Endothelial cell of umbilical vein (primary cell): ENCODE measurements around the gene MYL11. TPM values are rescaled to one million over a fixed set of nuclear protein-coding genes. Genes with fewer than 3 reads are reported as not detected.

Experiments used
- BruUV-seq: library from RNA; stranded (reverse); fragments of 400-500 nt; replicated peaks from 2 replicates; lab custom pipeline; 2021; lab: Mats Ljungman, UMichigan
- CTCF ChIA-PET: fragments of 300-600, 350-600 bp; sonication (Branson Sonifier 250); formaldehyde crosslinking; loops from one replicate; lab custom pipeline; 2021; ENCODE audit warnings: antibody characterized with exemption, inconsistent platforms; lab: Charles Lee
- POLR2A ChIA-PET: fragments of 300-600, 350-600 bp; sonication (Branson Sonifier 250); formaldehyde crosslinking; loops from one replicate; lab custom pipeline; 2021; ENCODE audit warnings: antibody characterized with exemption, inconsistent platforms; lab: Charles Lee
- DNase-seq: peaks from one replicate; pipeline ENCODE4 v3.0.0-alpha.2; 2011; ENCODE audit warnings: low read depth, low spot score
- FAIRE-seq: peaks from 2 replicates; lab custom pipeline; 2011; peaks lifted over from hg19 to GRCh38; lab: Jason Lieb, UNC
- H2AFZ ChIP-seq: 2 replicates; pipeline ENCODE4 v1.6.0; 2012; ENCODE audit warnings: low read depth, low read length, control low read depth, inconsistent platforms
- H3K27ac ChIP-seq: 2 replicates; pipeline ENCODE4 v1.5.1; 2011; ENCODE audit warnings: low read depth, mild to moderate bottlenecking, control low read depth, low read length, moderate library complexity; ENCODE audit not compliant: insufficient read depth
- H3K27me3 ChIP-seq, 2 experiments: 2 replicates each; pipeline versions ENCODE4 v1.6.0 to v1.6.1; 2011; ENCODE audit warnings: low read length in 2 of 2, mixed read lengths in 1 of 2; ENCODE audit not compliant: control insufficient read depth in 2 of 2, insufficient read depth in 2 of 2
- H3K36me3 ChIP-seq, 2 experiments: 2 replicates in 1 of 2; 3 replicates in 1 of 2; pipeline ENCODE4 v1.5.1; 2011; ENCODE audit warnings: low read length in 2 of 2, mild to moderate bottlenecking in 1 of 2, moderate library complexity in 1 of 2; ENCODE audit not compliant: control insufficient read depth in 2 of 2, insufficient read depth in 2 of 2; ENCODE audit errors: extremely low read depth in 1 of 2
- H3K4me1 ChIP-seq: 3 replicates; pipeline ENCODE4 v1.5.1; 2011; ENCODE audit warnings: mild to moderate bottlenecking, low read length; ENCODE audit not compliant: control insufficient read depth, insufficient read depth; ENCODE audit errors: extremely low read depth
- H3K4me2 ChIP-seq: 2 replicates; pipeline ENCODE4 v1.6.1; 2011; ENCODE audit warnings: low read length, control low read depth, mixed read lengths; ENCODE audit not compliant: insufficient read depth
- H3K4me3 ChIP-seq, 3 experiments: fragments of 200-600 bp in 1 of 3; sonication (generic), shearing (Covaris generic) in 1 of 3; replicated peaks in 1 of 3; 2 replicates each; pipeline ENCODE4 v1.5.1; 2011 to 2016; ENCODE audit warnings: control low read depth in 3 of 3, low read length in 3 of 3, mild to moderate bottlenecking in 2 of 3, inconsistent platforms in 1 of 3, low read depth in 1 of 3, moderate library complexity in 1 of 3; ENCODE audit not compliant: insufficient read depth in 1 of 3
- H3K79me2 ChIP-seq: 2 replicates; pipeline ENCODE4 v1.6.0; 2012; ENCODE audit warnings: low read length, inconsistent platforms; ENCODE audit not compliant: control insufficient read depth, insufficient read depth
- H3K9ac ChIP-seq: replicated peaks from 2 replicates; pipeline ENCODE3; 2011; ENCODE audit warnings: low read length, control low read depth; ENCODE audit not compliant: insufficient read depth; ENCODE audit errors: extremely low read depth
- H3K9me1 ChIP-seq: replicated peaks from 3 replicates; pipeline ENCODE4 v1.6.0; 2011; ENCODE audit warnings: mild to moderate bottlenecking, low read length; ENCODE audit not compliant: control insufficient read depth, insufficient read depth; ENCODE audit errors: extremely low read depth
- H3K9me3 ChIP-seq: replicated peaks from 2 replicates; pipeline ENCODE4 v1.5.1; 2012; ENCODE audit warnings: low read length, inconsistent platforms; ENCODE audit not compliant: control insufficient read depth, insufficient read depth
- H4K20me1 ChIP-seq: replicated peaks from 2 replicates; pipeline ENCODE3; 2011; ENCODE audit warnings: mild to moderate bottlenecking, low read length; ENCODE audit not compliant: control insufficient read depth, insufficient read depth; ENCODE audit errors: extremely low read depth
- EZH2 ChIP-seq: IDR thresholded peaks from 2 replicates; pipeline ENCODE4 v1.6.1; 2012; ENCODE audit warnings: borderline replicate concordance, low read depth, mild to moderate bottlenecking, moderate library complexity, low read length, inconsistent platforms; ENCODE audit not compliant: severe bottlenecking
- FOS ChIP-seq: IDR thresholded peaks from 2 replicates; pipeline ENCODE4 v1.6.1; 2011; ENCODE audit warnings: mild to moderate bottlenecking, low read length, moderate library complexity, borderline replicate concordance; ENCODE audit not compliant: insufficient read depth
- GATA2 ChIP-seq: IDR thresholded peaks from 2 replicates; pipeline ENCODE4 v1.7.0; 2011; ENCODE audit warnings: low read depth, mild to moderate bottlenecking, moderate library complexity, mixed read lengths, low read length; ENCODE audit not compliant: insufficient read length, insufficient read depth
- JUN ChIP-seq: IDR thresholded peaks from 2 replicates; pipeline ENCODE4 v1.6.1; 2011; ENCODE audit warnings: borderline replicate concordance, low read depth; ENCODE audit not compliant: insufficient read length, insufficient read depth
- MYC ChIP-seq: IDR thresholded peaks from one replicate; pipeline ENCODE4 v1.6.1; 2011; ENCODE audit warnings: mild to moderate bottlenecking, low read depth, low read length
- POLR2A ChIP-seq: IDR thresholded peaks from 2 replicates; pipeline ENCODE4 v1.6.1; 2012; ENCODE audit warnings: low read depth, mild to moderate bottlenecking, control low read depth, low read length
- POLR2AphosphoS5 ChIP-seq: IDR thresholded peaks from 2 replicates; pipeline ENCODE4 v1.6.1; 2012; ENCODE audit warnings: low read depth, mild to moderate bottlenecking, control low read depth, low read length, moderate library complexity; ENCODE audit not compliant: insufficient read depth
- dilution Hi-C: fragments of 300-500 bp; cut with MboI; formaldehyde crosslinking; loops from one replicate; pipeline ENCODE4 v1.15.0; 2019; ENCODE audit warnings: low sequenced_read_pairs; ENCODE audit not compliant: extremely low pct_ligation_motif_present
- intact Hi-C: fragments of 100-400 bp; cut with micrococcal nuclease; formaldehyde crosslinking; loops from one replicate; pipeline ENCODE4 v1.10.0; 2022
- polyA plus RNA-seq, 4 experiments: library from polyadenylated mRNA; depleted of rRNA in 3 of 4; stranded (reverse) in 3 of 4; unstranded in 1 of 4; fragments of >200 nt; gene quantifications; 2 replicates each; pipeline versions ENCODE4 v1.2.1 to v1.2.3, GENCODE V29; 2011 to 2012; ENCODE audit warnings: missing spikeins in 1 of 4
- total RNA-seq: library from RNA; stranded (reverse); gene quantifications from 2 replicates; pipeline ENCODE4 v1.2.3, GENCODE V29; 2021
- TF ChIP-seq, protein P1 (sequence below), 2 donors: IDR thresholded peaks; 1 replicate in 1 of 2; 2 replicates in 1 of 2; pipeline ENCODE4 v1.5.1; 2011; ENCODE audit warnings: low read length in 2 of 2, mild to moderate bottlenecking in 2 of 2, moderate library complexity in 2 of 2, control low read depth in 1 of 2, inconsistent platforms in 1 of 2, low read depth in 1 of 2; ENCODE audit not compliant: insufficient read depth in 1 of 2; ENCODE audit errors: extremely low read depth in 1 of 2
- TF ChIP-seq, protein P2 (sequence below): IDR thresholded peaks from 2 replicates; pipeline ENCODE4 v1.6.1; 2011; ENCODE audit not compliant: insufficient read depth, insufficient read length

The MYL11 gene
- total and polyA plus RNA-seq, 2 donors (not counting 3 experiments of a cell fraction or from before 2014, with no cell fraction given), result 1.3 TPM; not detected in 1

DNA sequence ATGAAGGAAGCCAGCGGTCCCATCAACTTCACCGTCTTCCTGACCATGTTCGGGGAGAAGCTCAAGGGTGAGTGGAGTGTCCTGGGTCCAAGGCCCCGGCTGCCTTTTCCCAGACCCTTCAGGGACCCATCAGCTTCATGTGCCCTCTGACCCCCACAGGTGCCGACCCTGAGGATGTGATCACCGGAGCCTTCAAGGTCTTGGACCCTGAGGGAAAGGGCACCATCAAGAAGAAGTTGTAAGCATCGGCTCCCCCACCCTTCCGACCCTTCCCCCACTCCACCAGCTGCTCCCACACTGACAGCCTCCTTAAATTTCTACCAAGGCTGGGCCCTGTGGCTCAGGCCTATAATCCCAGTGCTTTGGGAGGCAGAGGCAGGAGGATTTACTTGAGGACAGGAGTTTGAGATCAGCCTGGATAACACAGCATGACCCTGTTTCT is 1.9 kb downstream of the MYL11 start:
- DNase-seq (no peak), FAIRE-seq (no peak)
- Histone ChIP-seq H3K27me3 (no peaks in the 10 kb centered on the region), H3K9me1 (no peaks in the 10 kb centered on the region), H3K9me3 (no peaks in the 10 kb centered on the region), H3K79me2 (no peaks in the 10 kb centered on the region), H2AFZ (no peak overlapping the region), H4K20me1 (no peaks in the 10 kb centered on the region), H3K4me3 (no peak overlapping the region), H3K36me3 (no peaks in the 10 kb centered on the region), H3K27ac (no peak overlapping the region), H3K4me1 (peaks cover 12% of the 10 kb centered on the region), H3K9ac (no peak overlapping the region), H3K4me2 (no peak overlapping the region)
- intact Hi-C loops, result no loop called here
- ChIA-PET POLR2A (no interaction called here), CTCF (no interaction called here)
- TF ChIP-seq MYC, result no peak
- TF ChIP-seq GATA2, result no peak
- TF ChIP-seq, protein P1, sequence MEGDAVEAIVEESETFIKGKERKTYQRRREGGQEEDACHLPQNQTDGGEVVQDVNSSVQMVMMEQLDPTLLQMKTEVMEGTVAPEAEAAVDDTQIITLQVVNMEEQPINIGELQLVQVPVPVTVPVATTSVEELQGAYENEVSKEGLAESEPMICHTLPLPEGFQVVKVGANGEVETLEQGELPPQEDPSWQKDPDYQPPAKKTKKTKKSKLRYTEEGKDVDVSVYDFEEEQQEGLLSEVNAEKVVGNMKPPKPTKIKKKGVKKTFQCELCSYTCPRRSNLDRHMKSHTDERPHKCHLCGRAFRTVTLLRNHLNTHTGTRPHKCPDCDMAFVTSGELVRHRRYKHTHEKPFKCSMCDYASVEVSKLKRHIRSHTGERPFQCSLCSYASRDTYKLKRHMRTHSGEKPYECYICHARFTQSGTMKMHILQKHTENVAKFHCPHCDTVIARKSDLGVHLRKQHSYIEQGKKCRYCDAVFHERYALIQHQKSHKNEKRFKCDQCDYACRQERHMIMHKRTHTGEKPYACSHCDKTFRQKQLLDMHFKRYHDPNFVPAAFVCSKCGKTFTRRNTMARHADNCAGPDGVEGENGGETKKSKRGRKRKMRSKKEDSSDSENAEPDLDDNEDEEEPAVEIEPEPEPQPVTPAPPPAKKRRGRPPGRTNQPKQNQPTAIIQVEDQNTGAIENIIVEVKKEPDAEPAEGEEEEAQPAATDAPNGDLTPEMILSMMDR (IDR thresholded peaks at IDR 0.05; ENCODE audit: extremely low read depth in 1 of 2, insufficient read depth in 1 of 2, low read depth in 1 of 2, low read length in 2 of 2), result no peak
- TF ChIP-seq JUN, result no peak
- TF ChIP-seq, protein P2, sequence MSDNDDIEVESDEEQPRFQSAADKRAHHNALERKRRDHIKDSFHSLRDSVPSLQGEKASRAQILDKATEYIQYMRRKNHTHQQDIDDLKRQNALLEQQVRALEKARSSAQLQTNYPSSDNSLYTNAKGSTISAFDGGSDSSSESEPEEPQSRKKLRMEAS, result no peak
- no peak for TF ChIP-seq EZH2
- no peak for TF ChIP-seq POLR2A
- TF ChIP-seq FOS, result no peak
- no peak for TF ChIP-seq POLR2AphosphoS5
- BruUV-seq, result no TSS peak
- dilution Hi-C loops, result no loop called here
